Stimulated activated CD4-positive, alpha-beta T cell treated with anti-CD3 and anti-CD28 coated beads, Interleukin-12 subunit alpha, Interleukin-12 subunit beta, amount 100 ng/mL, for 24 hours (primary cell): ENCODE measurements around the gene GNAT2.

Experiments used
- DNase-seq, 2 experiments: peaks; one replicate each; pipeline ENCODE4 v3.0.0-alpha.2; 2020; ENCODE audit warnings: low read depth in 2 of 2

GNAT2 gene

DNA sequence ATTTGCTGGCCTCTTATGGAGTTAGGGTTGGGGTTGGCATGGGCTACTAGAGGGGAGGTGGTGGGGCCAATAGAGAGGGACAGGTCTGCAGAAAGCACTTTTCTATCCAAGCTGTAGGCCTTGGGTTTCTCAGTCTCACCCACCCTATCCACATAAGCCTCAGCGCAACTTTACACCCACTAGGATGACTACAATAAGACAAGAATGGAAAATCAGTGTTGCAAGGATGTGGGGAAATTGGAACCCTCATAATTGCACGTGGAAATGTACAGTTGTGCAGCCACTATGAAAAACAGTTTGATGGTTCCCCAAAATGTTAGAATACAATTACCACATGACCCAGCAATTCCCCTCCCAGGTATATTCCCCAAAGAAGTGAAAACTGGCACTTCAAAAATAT is 22.4 kb upstream of the GNAT2 start:
- no peak for DNase-seq

DNA sequence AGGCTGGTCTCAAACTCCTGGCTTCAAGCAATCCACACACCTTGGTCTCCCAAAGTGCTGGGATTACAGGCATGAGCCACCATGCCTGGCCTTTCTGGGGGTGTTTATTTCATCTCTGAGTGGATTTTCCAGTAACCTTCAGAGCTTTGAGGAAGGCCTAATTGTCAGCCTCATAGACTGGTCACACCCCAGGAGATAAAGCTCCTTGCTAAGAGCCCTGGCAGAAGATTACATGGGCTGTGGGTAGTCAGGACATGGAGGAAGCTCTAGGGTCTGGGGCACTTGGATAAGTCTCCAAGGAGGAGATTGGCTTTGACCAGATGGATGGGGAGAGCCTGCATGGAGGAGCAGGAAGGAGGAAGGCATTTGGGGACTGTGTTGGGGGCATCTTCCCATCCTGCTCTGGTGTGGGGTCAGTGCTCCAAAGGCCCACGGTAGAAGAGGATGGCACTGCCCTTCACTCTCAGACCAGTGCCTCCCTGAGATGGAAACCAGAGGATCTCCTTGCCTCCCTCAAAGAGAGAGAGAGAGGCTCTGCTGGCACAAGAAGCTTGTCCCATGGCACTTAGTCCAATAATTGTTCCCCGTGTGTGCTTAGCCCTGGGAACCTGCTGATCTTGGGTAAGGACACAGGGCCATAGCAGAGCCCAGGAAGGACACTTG is 21.8 kb upstream of the GNAT2 start:
- DNase-seq: no peak

DNA sequence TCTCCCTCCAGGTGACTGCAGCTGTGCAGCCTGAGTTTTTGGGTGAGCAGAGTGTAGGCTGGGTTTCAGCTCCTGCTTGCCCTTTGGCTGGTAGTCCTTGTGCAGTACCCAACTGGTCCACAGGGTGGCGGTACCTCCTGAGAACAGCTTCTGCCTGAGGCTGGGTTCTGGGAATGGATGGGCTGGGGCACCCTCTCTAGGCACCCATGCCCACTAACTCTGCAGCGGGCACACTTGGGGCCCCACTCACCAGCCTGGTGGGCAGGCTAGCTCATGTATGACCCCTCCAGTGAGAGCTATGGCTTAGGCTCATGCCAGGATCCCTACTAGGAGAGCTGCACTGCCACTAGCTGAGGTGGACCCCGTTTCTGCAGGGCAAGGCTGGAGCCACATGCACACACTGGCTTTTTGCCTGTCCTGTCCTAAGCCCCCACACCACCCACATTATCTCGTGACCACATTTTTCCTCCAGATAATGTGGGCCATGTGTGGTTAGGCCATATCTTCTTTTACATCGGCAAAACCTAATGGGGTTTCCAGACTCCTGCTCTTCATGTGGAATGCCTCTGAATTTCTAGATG is 21.0 kb upstream of the GNAT2 start:
- DNase-seq: peak; percentile 83 to 96

DNA sequence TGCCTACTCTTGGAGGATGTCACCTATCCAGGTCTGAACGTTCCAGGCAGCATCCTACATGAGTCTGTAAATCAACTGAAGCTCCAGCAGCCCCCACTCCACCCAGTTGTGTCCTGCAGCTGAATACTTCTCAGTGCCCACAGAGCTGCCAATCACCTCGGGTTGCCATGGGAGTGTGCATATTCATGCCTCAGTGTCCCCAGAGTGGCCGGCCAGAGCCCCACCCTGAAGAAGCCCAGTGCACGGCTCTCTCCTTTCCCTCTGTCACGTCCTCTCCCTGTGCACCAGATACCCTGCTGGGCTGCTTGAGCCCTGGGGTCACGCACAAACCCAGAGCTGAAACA is 20.4 kb upstream of the GNAT2 start:
- DNase-seq: no peak

DNA sequence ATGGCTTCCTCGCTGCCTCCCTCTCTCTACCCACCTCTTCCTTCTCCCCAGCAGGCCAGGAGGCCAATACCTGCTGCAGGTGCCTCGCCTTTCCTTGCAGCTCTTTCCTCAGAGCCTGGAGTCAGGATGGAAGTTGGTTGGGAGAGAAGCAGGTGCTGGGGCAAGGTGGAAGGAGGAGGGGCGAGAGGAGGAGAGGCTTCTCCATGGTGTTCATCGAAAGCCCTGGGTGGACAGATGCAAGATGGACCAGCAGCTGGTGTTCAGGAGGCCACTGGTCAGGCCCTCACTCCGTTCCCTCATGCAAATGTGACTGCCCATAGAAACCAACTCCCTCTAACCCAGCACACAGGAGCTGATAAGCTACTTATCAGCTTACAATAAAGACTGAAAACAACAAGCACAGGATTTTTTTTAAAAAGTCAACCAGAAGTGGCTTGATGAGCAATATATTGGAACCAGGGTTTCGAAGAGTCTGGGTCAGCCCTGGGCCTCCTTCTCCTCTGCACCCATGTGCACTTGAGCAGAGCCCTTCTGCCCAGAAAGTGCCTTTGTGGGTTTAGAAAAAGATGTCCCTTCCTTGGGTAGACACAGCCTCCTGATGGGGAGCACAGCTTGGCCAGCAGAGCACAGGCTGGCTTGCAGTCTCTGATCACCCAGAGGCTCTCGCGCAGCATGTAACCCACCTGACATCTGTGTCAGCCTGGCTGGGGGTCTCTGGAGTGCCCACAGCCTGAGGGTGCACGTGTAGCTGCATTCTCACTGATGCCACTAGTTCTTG is 19.8 kb upstream of the GNAT2 start:
- DNase-seq: no peak

DNA sequence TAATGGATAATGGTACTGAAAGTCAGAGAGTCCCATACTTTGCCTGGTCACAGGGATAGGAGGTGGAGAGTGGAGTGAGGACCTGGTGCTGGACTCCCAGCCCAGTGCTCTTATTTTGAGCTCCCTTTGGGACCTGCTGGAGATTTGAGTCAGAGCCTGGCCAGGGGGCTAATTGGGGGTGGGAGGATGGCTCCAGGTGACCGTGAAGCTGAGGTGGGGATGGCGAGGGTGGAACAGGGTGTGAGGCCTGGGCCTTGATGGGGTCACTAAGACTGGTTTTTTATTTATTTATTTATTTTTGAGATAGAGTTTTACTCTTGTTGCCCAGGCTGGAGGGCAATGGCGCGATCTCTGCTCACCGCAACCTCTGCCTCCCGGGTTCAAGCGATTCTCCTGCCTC is 18.0 kb upstream of the GNAT2 start:
- no peak for DNase-seq

DNA sequence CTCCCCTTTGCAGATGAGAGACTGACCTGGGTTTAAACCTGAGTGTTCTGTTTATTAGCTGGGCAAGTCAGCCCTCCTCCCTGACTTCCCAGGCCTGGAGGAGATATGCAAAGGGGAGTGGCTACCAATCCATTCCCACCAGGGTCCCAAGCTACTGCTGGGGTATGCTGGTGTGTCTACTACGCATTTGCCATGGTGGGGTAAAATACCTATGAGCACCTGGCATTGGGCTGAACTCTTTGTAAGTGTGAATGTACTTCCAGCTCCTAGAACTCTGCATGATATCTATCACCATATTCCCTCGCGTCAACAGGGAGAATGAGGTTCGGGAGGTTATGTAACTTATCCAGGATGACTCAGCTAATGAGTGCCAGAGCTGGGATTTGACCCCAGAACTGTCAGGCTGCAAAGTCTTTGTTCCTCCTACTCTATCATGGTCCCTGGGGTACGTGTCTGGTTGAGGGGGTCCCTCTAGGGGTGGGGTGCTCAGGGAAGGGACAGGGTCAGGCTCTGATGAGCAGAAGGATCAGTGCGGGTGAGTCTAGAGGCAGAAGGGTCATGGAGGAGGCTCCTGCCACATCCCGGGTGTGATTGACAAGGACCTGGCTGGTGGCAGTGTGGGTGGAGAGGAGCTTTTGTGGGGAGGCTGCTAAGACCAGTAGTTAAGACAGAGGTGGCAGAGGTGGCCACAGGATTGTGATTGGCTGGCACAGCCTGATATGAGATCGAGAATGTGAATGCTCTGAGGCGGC is 17.0 kb upstream of the GNAT2 start:
- no peak for DNase-seq

DNA sequence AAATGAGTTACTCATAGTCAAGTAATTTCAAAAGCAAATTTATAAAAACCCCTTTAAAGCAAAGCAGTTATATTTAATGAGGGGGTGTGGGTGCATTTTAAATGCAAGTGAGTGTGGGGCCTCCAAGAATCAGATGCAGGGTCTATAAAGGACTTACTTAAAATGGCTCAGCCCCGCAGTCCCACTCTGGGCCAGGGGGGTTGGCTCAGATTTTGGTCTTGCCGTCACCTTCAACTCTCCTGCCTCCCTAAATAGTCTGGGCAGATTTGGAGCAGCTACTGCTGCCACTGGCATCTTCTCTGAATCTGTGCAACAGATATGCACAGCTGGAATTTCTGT is 16.4 kb upstream of the GNAT2 start:
- DNase-seq: no peak

DNA sequence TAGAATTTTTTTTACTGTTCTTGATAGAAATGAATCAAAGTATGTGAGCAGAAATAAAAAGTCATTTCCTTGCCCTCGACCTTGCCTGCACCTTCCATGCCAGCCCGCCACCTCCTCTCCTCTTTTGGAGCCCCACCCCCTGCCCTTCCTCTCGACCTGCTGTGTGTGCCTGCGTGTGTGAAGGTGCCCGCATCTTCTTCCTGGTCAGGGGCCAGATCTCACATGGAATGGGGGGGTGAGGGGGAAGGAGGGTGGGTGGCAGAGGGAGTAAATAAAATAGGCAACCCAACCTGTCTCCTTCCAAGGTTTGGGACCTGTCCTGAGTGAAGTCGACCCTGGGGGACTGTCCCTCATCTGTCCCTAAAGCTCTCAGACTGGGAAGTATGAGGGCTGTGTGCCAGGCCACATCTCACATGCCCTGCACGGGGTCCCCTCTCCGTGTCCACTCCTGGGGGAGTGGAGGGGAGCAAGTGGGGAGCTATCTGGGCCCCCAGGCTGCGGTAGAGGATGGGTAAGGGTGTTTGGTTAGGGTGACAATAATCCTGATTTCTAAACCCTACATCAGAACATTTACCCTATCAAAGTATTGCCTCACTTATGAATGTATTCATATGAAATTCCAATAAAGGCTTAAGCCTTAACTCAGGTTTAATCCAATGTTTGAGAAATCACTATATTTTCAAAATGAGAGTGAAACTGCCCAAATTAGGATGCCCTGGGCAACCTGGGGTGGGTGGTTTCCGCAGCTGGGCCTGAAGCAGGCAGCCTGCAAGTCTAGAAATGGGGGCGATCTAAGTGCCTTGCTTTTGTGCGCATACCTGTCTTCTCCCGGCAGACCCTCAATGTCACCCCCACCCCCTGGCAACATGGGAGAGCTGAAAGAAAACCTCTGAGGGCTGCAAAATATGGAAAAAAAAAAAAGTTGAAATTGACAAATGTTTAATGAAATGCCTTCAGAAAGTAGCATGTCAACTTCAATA is 15.6 kb upstream of the GNAT2 start:
- DNase-seq: no peak

DNA sequence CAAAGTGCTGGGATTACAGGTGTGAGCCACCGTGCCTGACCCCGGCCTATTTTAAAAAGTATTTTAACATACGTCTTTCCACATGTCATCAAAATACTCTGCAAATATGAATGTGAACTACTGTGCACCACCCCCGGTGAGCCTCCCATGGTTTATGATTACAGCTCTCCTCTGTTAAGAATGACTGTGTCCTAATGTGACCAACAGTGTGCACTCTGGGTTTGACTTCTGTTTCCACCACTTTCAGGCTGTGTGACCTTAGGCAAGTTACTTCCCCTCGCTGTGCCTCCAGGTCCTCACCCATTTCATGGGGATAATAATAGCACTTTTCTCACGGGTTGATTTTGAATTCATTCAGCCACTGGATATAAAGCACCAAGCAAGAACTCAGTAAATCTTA is 14.9 kb upstream of the GNAT2 start:
- DNase-seq: no peak

DNA sequence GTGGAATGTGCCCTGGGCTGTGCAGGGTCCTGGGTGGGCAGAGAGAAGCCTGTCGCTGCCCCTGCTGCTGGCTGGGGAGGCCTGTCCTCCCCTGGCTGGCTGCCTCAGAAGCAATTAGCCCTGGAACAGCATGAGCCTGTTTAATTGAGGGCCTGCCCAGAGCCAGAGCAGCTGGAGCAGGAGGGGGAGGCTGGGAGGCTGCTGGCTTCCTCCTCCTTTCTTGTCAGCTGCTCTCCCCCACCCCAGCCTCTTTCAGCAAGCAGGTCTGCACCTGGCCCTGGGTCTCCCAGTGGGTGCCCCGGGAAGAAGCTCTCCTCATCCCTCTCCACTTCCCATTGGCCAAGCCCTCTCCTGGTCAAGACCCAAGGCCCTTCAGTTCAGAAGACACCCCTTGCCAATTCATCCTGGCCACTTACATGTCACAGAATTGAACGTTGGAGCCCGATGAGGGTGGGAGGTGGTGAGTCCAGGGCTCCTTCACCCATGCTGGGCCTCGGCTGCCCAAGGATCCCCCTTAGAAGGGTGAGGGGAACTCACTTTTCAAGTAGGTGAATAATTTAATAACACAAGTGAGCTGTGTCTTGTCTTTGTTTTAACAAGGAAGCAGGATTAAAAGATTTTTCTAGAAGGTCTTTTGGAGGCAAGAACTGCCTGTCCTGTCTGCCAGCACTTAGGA is 13.4 kb upstream of the GNAT2 start:
- no peak for DNase-seq

DNA sequence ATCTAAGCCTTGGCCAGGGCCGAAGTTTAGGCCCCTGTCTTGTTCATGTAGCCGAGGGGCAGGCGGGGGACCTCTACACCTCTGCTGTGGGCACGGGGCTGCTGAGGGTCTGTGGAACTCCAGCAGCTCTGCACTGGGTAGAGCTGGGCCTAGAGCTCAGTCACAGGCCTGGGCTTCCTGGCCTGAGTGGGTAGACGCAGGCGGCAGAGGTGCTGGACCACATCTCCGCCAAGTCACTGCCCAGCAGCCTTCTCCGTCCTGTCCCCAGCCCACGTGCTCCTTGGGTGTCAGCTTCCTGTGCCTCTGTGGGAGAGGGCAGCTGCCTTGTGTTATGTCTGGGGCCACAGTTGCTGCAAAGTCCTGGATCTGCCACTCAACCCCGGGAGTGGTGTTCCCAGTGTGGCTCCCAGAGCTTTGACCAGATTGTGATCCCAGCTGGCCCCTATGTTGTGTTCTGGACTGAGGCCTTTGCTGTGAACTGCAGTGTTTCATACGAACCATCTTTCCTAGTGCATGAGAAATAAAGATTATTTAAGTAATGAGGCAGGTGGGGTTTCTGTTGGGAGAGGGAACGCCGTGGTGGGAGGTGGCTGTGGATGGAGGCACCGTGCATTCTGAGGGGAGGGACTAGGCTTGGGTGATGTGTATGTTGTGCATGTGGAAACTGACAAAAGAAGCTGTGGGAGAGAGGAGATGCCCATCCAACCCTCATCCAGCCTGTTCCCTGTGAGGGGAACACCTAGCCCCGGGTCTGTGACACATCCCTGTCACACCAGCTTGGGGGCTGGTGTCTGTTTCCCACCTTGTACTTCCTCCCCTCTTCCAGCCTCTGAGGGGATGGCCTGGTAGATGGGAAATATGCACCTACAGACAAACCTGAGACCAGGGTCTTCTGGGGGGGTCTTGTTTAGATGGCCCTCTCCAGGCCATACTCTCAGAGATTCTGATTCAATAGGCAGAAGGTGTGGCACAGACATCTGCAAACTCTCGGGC is 12.4 kb upstream of the GNAT2 start:
- no peak for DNase-seq

DNA sequence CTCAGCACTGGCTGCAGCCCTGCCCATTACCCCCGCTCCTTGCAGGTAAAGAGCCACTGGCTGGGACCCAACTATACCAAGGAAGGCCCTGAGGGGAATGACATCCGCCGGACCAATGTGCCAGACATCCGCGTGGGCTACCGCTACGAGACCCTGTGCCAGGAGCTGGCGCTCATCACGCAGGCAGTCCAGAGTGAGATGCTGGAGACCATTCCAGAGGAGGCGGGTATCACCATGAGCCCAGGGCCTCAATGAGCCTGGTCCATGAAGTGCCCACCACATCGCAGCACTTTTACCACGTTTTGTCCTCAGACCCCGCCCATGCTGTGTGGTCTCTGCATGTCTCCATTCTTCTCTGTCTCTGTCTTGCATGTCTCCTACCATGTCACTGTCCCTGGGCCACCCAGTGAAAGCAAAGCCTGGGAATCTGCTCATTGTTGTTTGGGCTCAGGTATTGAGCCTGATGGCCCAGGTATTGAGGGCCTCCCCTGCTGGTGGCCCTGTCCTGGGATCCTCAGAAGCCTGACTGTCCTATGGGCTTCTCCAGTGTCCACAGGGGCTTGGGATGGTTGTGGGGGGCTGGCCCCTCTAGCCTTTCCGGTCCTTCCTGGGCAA is 11.6 kb upstream of the GNAT2 start:
- DNase-seq: no peak

DNA sequence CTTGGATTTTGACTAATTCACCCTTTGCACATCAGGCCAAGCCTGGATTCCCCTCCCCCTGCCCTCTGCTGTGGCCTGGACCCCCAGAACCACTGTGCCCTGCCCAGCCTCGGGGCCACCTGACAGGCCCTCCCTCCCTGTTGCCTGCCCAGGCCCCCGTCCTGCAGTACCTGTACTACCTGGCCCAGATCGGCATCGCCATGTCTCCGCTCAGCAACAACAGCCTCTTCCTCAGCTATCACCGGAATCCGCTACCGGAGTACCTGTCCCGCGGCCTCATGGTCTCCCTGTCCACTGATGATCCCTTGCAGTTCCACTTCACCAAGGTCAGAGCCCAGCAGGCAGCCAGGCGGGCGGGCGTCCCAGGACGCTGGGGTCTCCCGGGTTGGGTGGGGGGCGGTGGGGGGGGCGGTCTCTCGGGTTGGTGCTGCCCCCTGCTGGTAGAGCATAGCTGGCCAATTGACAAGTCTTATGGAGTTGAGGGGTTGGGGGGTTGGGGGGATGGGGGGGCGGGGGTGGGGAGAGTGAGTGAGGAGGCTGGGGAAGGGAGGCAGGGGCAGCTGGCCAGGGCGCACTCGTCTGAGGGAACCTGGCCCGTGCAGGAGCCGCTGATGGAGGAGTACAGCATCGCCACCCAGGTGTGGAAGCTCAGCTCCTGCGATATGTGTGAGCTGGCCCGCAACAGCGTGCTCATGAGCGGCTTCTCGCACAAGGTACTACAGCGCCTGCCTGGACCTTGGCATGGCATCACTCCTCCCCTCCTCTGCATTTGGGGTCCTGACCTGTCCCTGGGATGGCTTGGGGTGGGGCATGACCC is 10.9 kb upstream of the GNAT2 start:
- DNase-seq: no peak

DNA sequence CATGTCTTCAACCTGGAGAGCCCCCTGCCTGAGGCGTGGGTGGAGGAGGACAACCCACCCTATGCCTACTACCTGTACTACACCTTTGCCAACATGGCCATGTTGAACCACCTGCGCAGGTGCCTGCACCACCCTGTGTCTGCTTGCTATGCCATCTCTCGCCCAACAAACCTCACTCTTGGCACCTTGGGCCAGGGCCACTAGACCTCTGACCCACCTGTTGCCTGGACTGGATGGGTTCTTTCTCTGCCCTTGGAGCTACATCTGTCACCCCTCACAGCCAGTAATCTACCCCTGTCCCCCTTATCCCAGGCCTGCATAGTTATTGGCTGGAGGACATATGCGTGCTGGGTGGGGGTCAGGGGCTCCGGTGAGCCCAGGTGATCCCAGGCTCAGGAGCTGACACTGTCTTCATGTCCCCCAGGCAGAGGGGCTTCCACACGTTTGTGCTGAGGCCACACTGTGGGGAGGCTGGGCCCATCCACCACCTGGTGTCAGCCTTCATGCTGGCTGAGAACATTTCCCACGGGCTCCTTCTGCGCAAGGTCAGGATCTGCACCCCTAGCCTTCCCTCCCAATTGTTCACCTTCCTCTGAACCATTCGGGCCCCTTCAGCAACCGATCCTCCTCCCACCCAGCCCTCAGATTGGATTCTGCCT is 10.1 kb upstream of the GNAT2 start:
- no peak for DNase-seq

DNA sequence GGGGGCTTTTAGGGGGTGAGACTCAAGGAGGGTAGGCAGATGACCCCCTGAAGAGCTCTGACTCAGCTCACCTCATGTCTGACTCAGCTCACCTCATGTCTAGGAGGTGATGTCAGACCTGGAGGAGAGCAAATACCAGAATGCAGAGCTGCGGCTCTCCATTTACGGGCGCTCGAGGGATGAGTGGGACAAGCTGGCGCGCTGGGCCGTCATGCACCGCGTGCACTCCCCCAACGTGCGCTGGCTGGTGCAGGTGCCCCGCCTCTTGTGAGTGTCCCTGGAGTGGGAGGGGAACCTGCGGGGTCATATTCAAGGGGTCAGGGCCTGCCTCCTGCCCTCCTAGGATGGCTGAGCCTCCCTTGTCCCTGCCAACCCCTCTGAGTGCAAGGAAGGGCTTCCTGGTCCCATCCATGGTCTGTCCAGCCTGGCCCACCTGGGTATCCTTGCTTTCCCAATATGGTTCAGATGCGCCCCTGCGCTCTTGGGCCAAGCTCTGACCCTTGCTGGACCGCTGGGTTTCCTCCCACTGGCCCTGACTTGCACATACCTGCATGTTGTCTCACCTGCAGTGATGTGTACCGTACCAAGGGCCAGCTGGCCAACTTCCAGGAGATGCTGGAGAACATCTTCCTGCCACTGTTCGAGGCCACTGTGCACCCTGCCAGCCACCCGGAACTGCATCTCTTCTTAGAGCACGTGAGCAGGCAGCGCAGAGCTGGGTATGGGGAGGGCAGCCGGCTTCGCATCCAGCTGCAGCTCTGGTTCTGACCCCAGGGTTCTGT is 9.3 kb upstream of the GNAT2 start:
- no peak for DNase-seq
